ENCODE results near the gene RIMS3.
"Not testable (repeated sequence)": the region's sequence is repeated elsewhere in the genome, so short reads cannot be mapped to it uniquely, and the experiment has no call there.

RIMS3 gene

GRCh38 chr1:40630488-40631223 lies 34.8 kb downstream of the RIMS3 start:
- DNase-seq (ENCODE audit: low read depth), result no peak

GRCh38 chr1:40629546-40629945 lies 35.9 kb downstream of the RIMS3 start:
- DNase-seq (ENCODE audit: low read depth), result not testable (repeated sequence)

GRCh38 chr1:40628903-40629292 lies 36.6 kb downstream of the RIMS3 start:
- DNase-seq (ENCODE audit: low read depth), result no peak

GRCh38 chr1:40627987-40628902 lies 37.2 kb downstream of the RIMS3 start:
- no peak for DNase-seq (ENCODE audit: low read depth)

GRCh38 chr1:40626383-40626770 lies 39.1 kb downstream of the RIMS3 start:
- DNase-seq (ENCODE audit: low read depth), result no peak

GRCh38 chr1:40625476-40626382 lies 39.8 kb downstream of the RIMS3 start:
- no peak for DNase-seq (ENCODE audit: low read depth)

- no peak for DNase-seq (ENCODE audit: low read depth)
These were observed 40.4 kb downstream of the RIMS3 start for GRCh38 chr1:40625076-40625475.

- DNase-seq (ENCODE audit: low read depth), result no peak
These were observed 42.4 kb downstream of the RIMS3 start for GRCh38 chr1:40622936-40623629.

- DNase-seq (ENCODE audit: low read depth), result no peak
These were observed 43.5 kb downstream of the RIMS3 start for GRCh38 chr1:40621821-40622450.

- no peak for DNase-seq (ENCODE audit: low read depth)
These were observed 44.8 kb downstream of the RIMS3 start for GRCh38 chr1:40620586-40621210.

GRCh38 chr1:40620150-40620549 lies 45.3 kb downstream of the RIMS3 start:
- DNase-seq (ENCODE audit: low read depth), result no peak

GRCh38 chr1:40618108-40618507 lies 47.4 kb downstream of the RIMS3 start:
- DNase-seq (ENCODE audit: low read depth), result no peak

- peak; percentile 63 for DNase-seq (ENCODE audit: low read depth)
These were observed 53.1 kb downstream of the RIMS3 start for GRCh38 chr1:40612345-40612831.

- no peak for DNase-seq (ENCODE audit: low read depth)
These were observed 55.3 kb downstream of the RIMS3 start for GRCh38 chr1:40610156-40610555.

GRCh38 chr1:40607921-40608320 lies 57.6 kb downstream of the RIMS3 start:
- DNase-seq (ENCODE audit: low read depth), result no peak

GRCh38 chr1:40606978-40607377 lies 58.5 kb downstream of the RIMS3 start:
- no peak for DNase-seq (ENCODE audit: low read depth)

- no peak for DNase-seq (ENCODE audit: low read depth)
These were observed 59.3 kb downstream of the RIMS3 start for GRCh38 chr1:40606194-40606593.

GRCh38 chr1:40599926-40600325 lies 65.6 kb downstream of the RIMS3 start:
- DNase-seq (ENCODE audit: low read depth), result no peak

- no peak for DNase-seq (ENCODE audit: low read depth)
These were observed 69.9 kb downstream of the RIMS3 start for GRCh38 chr1:40595623-40596022.

- no peak for DNase-seq (ENCODE audit: low read depth)
These were observed 71.3 kb downstream of the RIMS3 start for GRCh38 chr1:40594187-40594531.
